Epithelial cell of proximal tubule (primary cell): ENCODE measurements around the gene MLLT11. TPM values are rescaled to one million over a fixed set of nuclear protein-coding genes. Genes with fewer than 3 reads are reported as not detected.

Experiments used
- DNase-seq: peaks from one replicate; pipeline ENCODE4 v3.0.0-alpha.2; 2011; ENCODE audit warnings: low read depth
- H3K4me3 ChIP-seq: 2 replicates; pipeline ENCODE4 v1.5.1; 2011; ENCODE audit warnings: low read depth, mild to moderate bottlenecking, low read length
- CTCF ChIP-seq: conservative IDR thresholded peaks from 2 replicates; pipeline ENCODE4 v1.5.1; 2012; ENCODE audit warnings: low read depth, mild to moderate bottlenecking, low read length
- total RNA-seq: library from RNA; depleted of rRNA; stranded (reverse); fragments of >200 nt; gene quantifications from 2 replicates; pipeline ENCODE4 v1.2.3, GENCODE V29; 2015

The MLLT11 gene
- total RNA-seq, 1 donor from 2014 or later: 27.6 TPM

GRCh38 chr1:151055581-151055980 lies 4.6 kb upstream of the MLLT11 start:
- no peak for TF ChIP-seq CTCF
- no peak for DNase-seq
- no peak overlapping the region for H3K4me3 ChIP-seq

GRCh38 chr1:151056149-151056548 lies 4.0 kb upstream of the MLLT11 start:
- no peak overlapping the region for H3K4me3 ChIP-seq
- no peak for DNase-seq
- no peak for TF ChIP-seq CTCF

- H3K4me3 ChIP-seq: peak overlapping the region; percentile 76
- TF ChIP-seq CTCF: no peak
- DNase-seq: no peak
Measured at GRCh38 chr1:151058692-151059091, 1.5 kb upstream of the MLLT11 start.

GRCh38 chr1:151059109-151060006 lies 839 bp upstream of the MLLT11 start, which contains the start of gene CDC42SE1:
TSS of gene CDC42SE1 (minus strand) at chr1:151059622. CDS start at chr1:151055730, 3,892 bp downstream.
- DNase-seq: no peak
- peak within 1 kb of the TSS; percentile 76 for H3K4me3 ChIP-seq
- TF ChIP-seq CTCF: peak; percentile 58

- no peak for TF ChIP-seq CTCF
- peak overlapping the region; percentile 76 for H3K4me3 ChIP-seq
- DNase-seq: no peak
Measured at GRCh38 chr1:151060657-151061421, 642 bp downstream of the MLLT11 start.

GRCh38 chr1:151061704-151062103 lies 1.5 kb downstream of the MLLT11 start:
- DNase-seq: no peak
- H3K4me3 ChIP-seq: peak overlapping the region; percentile 76
- no peak for TF ChIP-seq CTCF
